Gastrocnemius medialis (tissue), 4 donors: ENCODE results near the gene ITGA2B. TPM values are rescaled to one million over a fixed set of nuclear protein-coding genes. Genes with fewer than 3 reads are reported as not detected.
"Not testable (repeated sequence)": the region's sequence is repeated elsewhere in the genome, so short reads cannot be mapped to it uniquely, and the experiment has no call there.

Source experiments
- ATAC-seq, 2 donors: fragments of 150-250 bp; one replicate each; pipeline ENCODE4 v1.9.1; 2016
- DNase-seq, 2 donors: peaks; one replicate each; pipeline ENCODE4 v3.0.0-alpha.2; 2019
- H3K27ac ChIP-seq, 4 donors: fragments of 200-600 bp; sonication (generic); 1 replicate in 1 of 4; 2 replicates in 3 of 4; pipeline ENCODE4 v1.5.1; 2016 to 2018; ENCODE audit warnings: mild to moderate bottlenecking in 2 of 4, moderate library complexity in 1 of 4
- H3K27me3 ChIP-seq, 3 donors: fragments of 200-600 bp; sonication (generic) in 2 of 3; 1 replicate in 1 of 3; 2 replicates in 2 of 3; pipeline versions ENCODE4 v1.5.1 to v1.6.0; 2016 to 2019; ENCODE audit warnings: mild to moderate bottlenecking in 1 of 3, moderate library complexity in 1 of 3
- H3K36me3 ChIP-seq, 2 donors: fragments of 200-600 bp; sonication (generic) in 1 of 2; one replicate each; pipeline ENCODE4 v1.5.1; 2017 to 2018
- H3K4me1 ChIP-seq, 2 donors: fragments of 200-600 bp; sonication (generic) in 1 of 2; one replicate each; pipeline ENCODE4 v1.5.1; 2016 to 2017; ENCODE audit warnings: mild to moderate bottlenecking in 2 of 2
- H3K4me3 ChIP-seq, 4 donors: fragments of 200-600 bp; sonication (generic) in 3 of 4; 1 replicate in 1 of 4; 2 replicates in 3 of 4; pipeline ENCODE4 v1.5.1; 2016 to 2019; ENCODE audit warnings: mild to moderate bottlenecking in 2 of 4
- H3K9me3 ChIP-seq, 3 donors: fragments of 200-600 bp; sonication (generic) in 2 of 3; 1 replicate in 1 of 3; 2 replicates in 2 of 3; pipeline ENCODE4 v1.5.1; 2016 to 2019
- CTCF ChIP-seq, 5 experiments: fragments of 450-650 bp in 3 of 5; fragments of 200-600 bp in 2 of 5; sonication (generic) in 2 of 5; IDR thresholded peaks in 4 of 5; conservative IDR thresholded peaks in 1 of 5; 1 replicate in 4 of 5; 2 replicates in 1 of 5; pipeline ENCODE4 v1.5.1; 2016 to 2019; ENCODE audit warnings: antibody characterized with exemption in 5 of 5, mild to moderate bottlenecking in 3 of 5, moderate library complexity in 3 of 5
- POLR2A ChIP-seq, 2 donors: fragments of 450-650 bp; IDR thresholded peaks; one replicate each; pipeline ENCODE4 v1.6.1; 2017; ENCODE audit warnings: antibody characterized with exemption in 2 of 2, mild to moderate bottlenecking in 2 of 2, moderate library complexity in 2 of 2
- in situ Hi-C, 4 donors: fragments of 200-750 bp; cut with MboI; loops; one replicate each; pipeline versions ENCODE4 v1.15.0 to v1.8.0; 2017; ENCODE audit warnings: low sequenced_read_pairs in 4 of 4
- intact Hi-C: fragments of 100-400 bp; cut with DNase I; formaldehyde crosslinking; loops from one replicate; pipeline ENCODE4 v1.15.1; 2023; ENCODE audit warnings: low total_unique reads
- total RNA-seq, 4 donors: library from RNA; depleted of rRNA; stranded (reverse); fragments of >200 nt; gene quantifications; one replicate each; pipeline versions ENCODE4 v1.1.0 to v1.2.3, GENCODE V29; 2016

Gene ITGA2B
- total RNA-seq, 4 donors from 2014 or later: 0.33 TPM; not detected in 3

- ATAC-seq (no peak), DNase-seq (no peak)
- no peak for TF ChIP-seq CTCF (IDR thresholded peaks at IDR 0.05 in 4 of 5, conservative IDR thresholded peaks at IDR 0.05 in 1 of 5)
- no peak for TF ChIP-seq POLR2A (IDR thresholded peaks at IDR 0.05)
- Histone ChIP-seq H3K4me3 (no peak overlapping the region), H3K36me3 (no peaks in the 10 kb centered on the region), H3K9me3 (no peaks in the 10 kb centered on the region), H3K27me3 (peaks cover 8 to 23% (median 15%) of the 10 kb centered on the region in 3 donors), H3K27ac (no peak overlapping the region), H3K4me1 (no peaks in the 10 kb centered on the region)
- intact Hi-C loops: no loop called here
- in situ Hi-C loops: no loop called here
Measured at GRCh38 chr17:44375196-44376017, 14.0 kb downstream of the ITGA2B start.

GRCh38 chr17:44374306-44375195 is 14.9 kb downstream of the ITGA2B start:
- no peaks in the 10 kb centered on the region for H3K36me3 ChIP-seq
- no peak overlapping the region for H3K27ac ChIP-seq
- no peak for TF ChIP-seq POLR2A (IDR thresholded peaks at IDR 0.05)
- TF ChIP-seq CTCF (IDR thresholded peaks at IDR 0.05 in 4 of 5, conservative IDR thresholded peaks at IDR 0.05 in 1 of 5): no peak
- DNase-seq: no peak
- intact Hi-C loops: no loop called here
- no peak for ATAC-seq
- in situ Hi-C loops: no loop called here
- H3K4me1 ChIP-seq: no peaks in the 10 kb centered on the region
- H3K4me3 ChIP-seq: no peak overlapping the region
- no peaks in the 10 kb centered on the region for H3K9me3 ChIP-seq
- peaks cover 10 to 23% (median 19%) of the 10 kb centered on the region in 3 donors for H3K27me3 ChIP-seq

- Histone ChIP-seq H3K9me3 (no peaks in the 10 kb centered on the region), H3K4me1 (no peaks in the 10 kb centered on the region), H3K4me3 (no peak overlapping the region), H3K27me3 (peaks cover 10 to 26% (median 19%) of the 10 kb centered on the region in 3 donors), H3K36me3 (no peaks in the 10 kb centered on the region), H3K27ac (no peak overlapping the region)
- TF ChIP-seq CTCF (IDR thresholded peaks at IDR 0.05 in 4 of 5, conservative IDR thresholded peaks at IDR 0.05 in 1 of 5): no peak
- no peak for TF ChIP-seq POLR2A (IDR thresholded peaks at IDR 0.05)
- DNase-seq (no peak), ATAC-seq (no peak)
- intact Hi-C loops (no loop called here), in situ Hi-C loops (no loop called here)
Measured at GRCh38 chr17:44372036-44372435, 17.4 kb downstream of the ITGA2B start.

- H3K4me3 ChIP-seq, H3K36me3 ChIP-seq, intact Hi-C loops, ATAC-seq, H3K4me1 ChIP-seq, H3K9me3 ChIP-seq, in situ Hi-C loops, DNase-seq, H3K27ac ChIP-seq: not testable (repeated sequence)
- peaks cover 10 to 17% (median 16%) of the 10 kb centered on the region in 3 donors for H3K27me3 ChIP-seq
Measured at GRCh38 chr17:44369414-44370023, 19.9 kb downstream of the ITGA2B start.

GRCh38 chr17:44368391-44369243 is 20.8 kb downstream of the ITGA2B start:
- DNase-seq, H3K4me1 ChIP-seq, intact Hi-C loops, H3K4me3 ChIP-seq, in situ Hi-C loops, H3K9me3 ChIP-seq, ATAC-seq, H3K27ac ChIP-seq, H3K36me3 ChIP-seq: not testable (repeated sequence)
- H3K27me3 ChIP-seq: peaks cover 10 to 14% (median 12%) of the 10 kb centered on the region in 3 donors
